GM12865 (cell line): ENCODE results near the gene HDAC9.

Experiments used
- DNase-seq: peaks from one replicate; pipeline ENCODE4 v3.0.0; 2010; ENCODE audit warnings: low read depth
- H3K4me3 ChIP-seq: 2 replicates; pipeline ENCODE4 v1.5.1; 2011; ENCODE audit warnings: mild to moderate bottlenecking, low read depth, low read length, control low read depth
- TF ChIP-seq, protein P1 (sequence below): IDR thresholded peaks from 2 replicates; pipeline ENCODE4 v1.5.1; 2011; ENCODE audit warnings: low read length, control low read depth, low read depth, inconsistent platforms; ENCODE audit not compliant: insufficient read depth; ENCODE audit errors: missing control alignments

Gene HDAC9

DNA sequence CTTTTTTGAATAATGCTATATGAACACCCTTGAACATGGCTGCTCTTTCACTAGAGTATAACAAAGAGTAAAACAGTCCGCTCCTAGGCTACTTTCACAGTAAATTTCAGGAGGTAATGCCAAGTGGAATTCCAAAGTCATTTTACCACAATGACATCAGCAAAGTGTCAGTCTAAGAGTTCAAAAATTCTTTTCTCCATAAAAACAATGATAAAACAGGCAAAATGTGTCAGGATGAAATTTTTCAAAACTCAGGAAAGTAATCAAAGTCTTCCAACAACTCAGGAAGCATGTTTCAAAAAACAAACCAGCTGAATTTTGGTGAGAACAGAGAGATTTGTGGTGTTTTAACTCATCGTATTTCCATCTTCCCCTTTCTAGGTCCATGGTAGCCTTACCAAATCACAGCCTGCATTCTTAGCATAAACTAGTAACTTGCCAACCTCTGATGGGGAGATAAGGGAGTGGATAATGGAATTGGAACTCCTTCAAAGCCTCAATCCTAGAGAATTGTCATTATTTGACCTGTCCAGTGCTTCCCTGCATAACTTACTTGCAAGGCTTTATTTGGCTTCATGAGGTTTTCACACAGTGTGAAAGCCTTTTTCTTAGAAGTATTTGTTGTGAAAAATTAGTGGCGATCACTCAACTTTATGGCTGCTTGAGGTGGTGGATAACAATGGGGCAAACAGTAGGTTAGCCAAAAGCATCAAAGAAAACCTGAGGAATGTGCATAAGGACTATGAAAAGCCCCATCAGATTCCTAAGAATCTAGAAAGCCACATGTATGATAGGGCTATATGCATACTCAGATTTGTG, 302.7 kb downstream of the HDAC9 start:
- TF ChIP-seq, protein P1, sequence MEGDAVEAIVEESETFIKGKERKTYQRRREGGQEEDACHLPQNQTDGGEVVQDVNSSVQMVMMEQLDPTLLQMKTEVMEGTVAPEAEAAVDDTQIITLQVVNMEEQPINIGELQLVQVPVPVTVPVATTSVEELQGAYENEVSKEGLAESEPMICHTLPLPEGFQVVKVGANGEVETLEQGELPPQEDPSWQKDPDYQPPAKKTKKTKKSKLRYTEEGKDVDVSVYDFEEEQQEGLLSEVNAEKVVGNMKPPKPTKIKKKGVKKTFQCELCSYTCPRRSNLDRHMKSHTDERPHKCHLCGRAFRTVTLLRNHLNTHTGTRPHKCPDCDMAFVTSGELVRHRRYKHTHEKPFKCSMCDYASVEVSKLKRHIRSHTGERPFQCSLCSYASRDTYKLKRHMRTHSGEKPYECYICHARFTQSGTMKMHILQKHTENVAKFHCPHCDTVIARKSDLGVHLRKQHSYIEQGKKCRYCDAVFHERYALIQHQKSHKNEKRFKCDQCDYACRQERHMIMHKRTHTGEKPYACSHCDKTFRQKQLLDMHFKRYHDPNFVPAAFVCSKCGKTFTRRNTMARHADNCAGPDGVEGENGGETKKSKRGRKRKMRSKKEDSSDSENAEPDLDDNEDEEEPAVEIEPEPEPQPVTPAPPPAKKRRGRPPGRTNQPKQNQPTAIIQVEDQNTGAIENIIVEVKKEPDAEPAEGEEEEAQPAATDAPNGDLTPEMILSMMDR, result no peak
- no peak for DNase-seq
- H3K4me3 ChIP-seq, result no peak overlapping the region

DNA sequence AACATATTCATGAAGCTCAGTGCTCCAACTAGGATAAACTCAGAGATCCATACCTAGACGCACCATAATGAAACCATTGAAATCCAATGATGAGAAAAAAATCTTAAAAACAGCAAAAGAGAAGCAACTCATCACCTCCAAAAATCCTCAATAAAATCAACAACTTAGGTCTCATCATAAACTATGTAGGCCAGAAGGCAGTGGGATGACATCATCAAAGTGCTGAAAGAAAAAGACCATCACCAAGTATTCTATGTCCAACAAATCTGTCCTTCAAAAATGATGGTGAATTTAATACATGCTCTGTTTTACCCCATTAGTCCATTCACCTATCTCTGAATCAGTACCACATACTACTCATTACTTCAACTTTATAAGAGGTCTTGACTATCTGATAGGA, 304.4 kb downstream of the HDAC9 start:
- TF ChIP-seq, protein P1, result no peak
- no peak overlapping the region for H3K4me3 ChIP-seq
- DNase-seq, result no peak

DNA sequence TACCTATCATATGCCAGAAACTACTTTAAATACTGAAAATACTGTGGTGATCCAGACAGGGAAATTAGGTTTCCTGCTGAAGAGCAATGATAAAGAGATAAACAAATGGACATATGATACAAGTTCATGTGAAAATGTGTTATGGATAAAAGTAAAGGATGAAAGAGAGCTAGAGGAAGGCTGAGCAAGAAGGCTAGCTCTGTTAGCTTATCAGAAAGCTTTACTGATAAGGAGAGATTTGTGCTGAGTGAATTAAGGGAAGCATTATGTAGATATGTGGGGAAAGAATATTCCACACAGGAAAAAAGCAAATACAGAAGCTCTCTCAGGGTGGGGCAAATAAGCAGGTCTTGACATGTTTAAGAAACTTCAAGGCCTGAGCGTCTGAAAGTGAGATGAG, 308.4 kb downstream of the HDAC9 start:
- TF ChIP-seq, protein P1, result no peak
- no peak for DNase-seq
- no peak overlapping the region for H3K4me3 ChIP-seq

DNA sequence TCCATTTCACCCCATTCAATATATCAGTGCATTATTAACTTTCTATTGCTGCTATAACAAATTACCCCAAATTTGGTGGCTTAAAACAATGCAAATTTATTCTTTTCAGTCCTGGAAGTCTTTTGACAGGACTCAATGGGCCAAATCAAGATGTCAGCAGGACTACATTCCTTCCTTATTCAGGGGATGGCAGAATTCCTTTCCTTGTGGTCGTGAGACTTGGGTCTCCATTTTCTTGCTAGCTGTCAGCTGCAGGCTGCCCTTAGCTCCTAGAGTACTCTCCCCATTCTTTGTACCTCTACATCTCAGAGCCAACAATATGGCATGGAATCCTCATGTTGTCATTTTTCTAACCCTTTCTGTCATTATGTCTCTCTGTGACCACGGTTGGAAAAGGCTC, 310.6 kb downstream of the HDAC9 start:
- TF ChIP-seq, protein P1, result no peak
- DNase-seq, result no peak
- no peak overlapping the region for H3K4me3 ChIP-seq

DNA sequence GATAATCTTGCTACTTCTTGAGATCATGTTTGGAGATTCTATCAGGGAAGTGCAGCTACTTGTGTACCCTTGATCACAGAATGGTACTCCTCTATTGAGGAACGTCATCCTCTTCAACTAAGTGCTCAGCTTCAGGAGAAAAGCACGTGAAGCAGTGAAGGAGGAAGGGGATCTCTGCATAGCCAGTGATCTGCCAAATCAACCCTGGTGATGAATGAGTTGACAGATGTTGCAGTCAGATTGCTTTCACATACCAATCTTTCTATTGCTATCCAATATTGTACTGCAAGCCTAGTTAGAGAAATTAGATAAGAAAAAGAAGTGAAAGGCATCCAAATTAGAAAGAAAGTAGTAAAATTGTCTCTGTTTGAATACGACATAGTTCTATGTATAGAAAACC, 312.5 kb downstream of the HDAC9 start:
- no peak overlapping the region for H3K4me3 ChIP-seq
- TF ChIP-seq, protein P1, result no peak
- DNase-seq, result no peak

DNA sequence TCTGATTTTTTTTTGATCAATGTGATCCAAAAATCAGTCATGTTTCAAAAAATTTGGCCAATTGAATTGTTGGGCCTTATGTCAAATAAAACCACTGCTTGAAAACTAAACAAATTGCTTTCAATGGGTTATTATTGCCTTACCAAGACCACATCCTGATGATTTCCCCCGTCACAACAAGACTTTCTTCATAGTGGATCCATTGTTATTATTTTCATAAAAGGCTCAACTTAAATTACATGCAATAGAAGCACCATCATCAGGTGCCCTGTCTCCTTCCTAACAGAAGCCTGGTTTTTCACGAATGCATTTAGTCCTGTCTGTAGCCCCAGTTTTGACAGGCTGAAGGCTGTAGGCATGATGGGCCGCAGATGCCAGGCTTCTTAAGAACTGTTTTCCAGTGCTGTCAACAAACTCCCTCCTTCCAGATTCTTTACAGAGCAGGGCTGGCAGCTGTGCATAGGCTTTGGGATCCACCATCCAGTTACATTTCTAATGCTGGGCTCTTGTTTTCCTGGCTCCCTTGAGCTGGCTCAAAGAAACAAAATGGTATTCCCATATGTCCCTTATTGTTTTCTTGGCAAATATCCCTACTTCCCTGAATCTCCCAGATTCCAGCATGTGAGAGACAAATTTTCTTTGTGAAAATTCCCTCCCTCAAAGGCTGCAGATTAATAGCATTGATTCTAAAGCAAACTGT, 319.9 kb downstream of the HDAC9 start:
- TF ChIP-seq, protein P1, result no peak
- no peak for DNase-seq
- no peak overlapping the region for H3K4me3 ChIP-seq
